HUDEP-2 (cell line): ENCODE data around the gene MEF2C.
A peak's percentile ranks its signal among the peaks of the same experiment; 100 is the strongest.

ENCODE experiments used
- DNase-seq, 76 experiments: peaks; one replicate each; lab custom pipeline; 2025; ENCODE audit not compliant: unreplicated experiment in 76 of 76; lab: John Stamatoyannopoulos, UW

MEF2C gene

GRCh38 chr5:88769165-88769564, 113.8 kb downstream of the MEF2C start:
- DNase-seq, result no peak

GRCh38 chr5:88768411-88768810, 114.6 kb downstream of the MEF2C start:
- DNase-seq, result no peak

GRCh38 chr5:88765798-88766197, 117.2 kb downstream of the MEF2C start:
- DNase-seq, result no peak

GRCh38 chr5:88765171-88765570, 117.8 kb downstream of the MEF2C start:
- no peak for DNase-seq

GRCh38 chr5:88761939-88762338, 121.0 kb downstream of the MEF2C start:
- DNase-seq, result no peak

GRCh38 chr5:88761269-88761850, 121.6 kb downstream of the MEF2C start:
- no peak for DNase-seq

GRCh38 chr5:88760527-88760926, 122.5 kb downstream of the MEF2C start:
- no peak for DNase-seq

GRCh38 chr5:88758591-88758990, 124.4 kb downstream of the MEF2C start:
- DNase-seq, result no peak

- no peak for DNase-seq
These were observed 124.8 kb downstream of the MEF2C start for GRCh38 chr5:88758184-88758583.

GRCh38 chr5:88756953-88757352, 126.0 kb downstream of the MEF2C start:
- DNase-seq, result no peak

- no peak for DNase-seq
These were observed 134.3 kb downstream of the MEF2C start for GRCh38 chr5:88748666-88749065.

- DNase-seq, result no peak
These were observed 136.5 kb downstream of the MEF2C start for GRCh38 chr5:88746438-88746882.

- DNase-seq, result no peak
These were observed 137.8 kb downstream of the MEF2C start for GRCh38 chr5:88745093-88745696.

GRCh38 chr5:88743231-88743834, 139.7 kb downstream of the MEF2C start:
- peak in 5 of 76 experiments; percentile 1 to 9 (median 3) for DNase-seq

- DNase-seq, result no peak
These were observed 141.0 kb downstream of the MEF2C start for GRCh38 chr5:88741964-88742363.

- no peak for DNase-seq
These were observed 142.3 kb downstream of the MEF2C start for GRCh38 chr5:88740604-88741185.

GRCh38 chr5:88736494-88736893, 146.5 kb downstream of the MEF2C start:
- DNase-seq, result no peak

GRCh38 chr5:88734983-88735382, 148.0 kb downstream of the MEF2C start:
- DNase-seq, result no peak

GRCh38 chr5:88734191-88734640, 148.8 kb downstream of the MEF2C start:
- DNase-seq, result peak in 34 of 76 experiments; percentile 1 to 65 (median 20)

GRCh38 chr5:88732862-88733261, 150.1 kb downstream of the MEF2C start:
- no peak for DNase-seq

- DNase-seq, result no peak
These were observed 150.8 kb downstream of the MEF2C start for GRCh38 chr5:88732181-88732633.

- no peak for DNase-seq
These were observed 153.2 kb downstream of the MEF2C start for GRCh38 chr5:88729829-88730182.
